Astrocyte of the cerebellum (primary cell): ENCODE results near the gene CFAP74.

ENCODE experiments used
- DNase-seq: peaks from one replicate; pipeline ENCODE4 v3.0.0-alpha.2; 2011; ENCODE audit warnings: low read depth
- H3K4me3 ChIP-seq: 2 replicates; pipeline ENCODE4 v1.5.1; 2011; ENCODE audit warnings: mild to moderate bottlenecking, low read depth, low read length, moderate library complexity
- in situ Hi-C: cut with HindIII; loops from 2 replicates; pipeline ENCODE4 v1.10.0; 2017; ENCODE audit warnings: low sequenced_read_pairs
- TF ChIP-seq, protein P1 (sequence below): IDR thresholded peaks from 2 replicates; pipeline ENCODE4 v1.5.1; 2012; ENCODE audit warnings: low read length, low read depth, moderate library complexity, mild to moderate bottlenecking; ENCODE audit errors: missing control alignments

The CFAP74 gene

DNA sequence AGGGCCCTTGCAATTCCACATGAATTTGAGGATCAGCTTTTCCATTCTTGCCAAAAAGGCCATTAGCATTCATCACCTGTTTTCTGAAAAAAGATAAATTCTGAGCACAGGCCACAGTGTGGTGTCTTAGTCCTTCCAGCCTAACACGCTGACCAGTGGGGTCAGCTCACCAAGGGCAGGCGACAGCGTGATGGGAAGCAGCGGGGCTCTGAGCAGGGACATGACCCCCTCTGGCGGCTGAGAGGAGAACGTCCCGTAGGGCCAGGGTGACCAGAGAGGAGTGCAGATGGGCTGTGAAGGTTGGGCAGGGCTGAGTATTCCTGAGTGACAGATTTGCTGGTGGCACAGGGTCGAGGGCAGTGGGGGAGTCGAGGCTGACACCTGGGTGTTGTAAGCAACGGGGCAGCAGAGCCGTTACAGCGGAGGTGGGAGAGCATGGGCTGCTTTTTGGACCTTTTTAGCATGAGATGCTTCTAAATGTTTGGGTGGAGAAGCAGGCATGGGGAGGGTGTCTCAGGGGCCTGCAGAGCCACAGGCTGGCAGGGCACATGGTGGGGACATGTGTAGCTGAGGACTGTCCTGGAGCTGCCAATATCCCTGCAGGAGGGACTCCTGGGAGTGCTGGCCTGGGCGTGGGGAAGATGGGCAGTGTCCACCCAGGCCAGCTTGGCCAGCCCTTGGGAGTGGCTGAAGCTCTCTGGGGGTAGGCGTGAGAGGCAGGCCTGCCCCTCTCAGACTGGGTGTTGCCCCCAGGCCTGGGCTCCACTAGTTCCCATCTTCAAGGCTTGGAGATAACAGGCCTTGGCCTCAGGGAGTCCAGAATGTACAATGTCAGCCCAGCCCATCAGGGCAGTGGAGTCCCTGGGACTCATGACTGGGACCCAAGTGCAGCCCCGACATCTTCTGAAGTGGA, 97.1 kb downstream of the CFAP74 start:
- TF ChIP-seq, protein P1, sequence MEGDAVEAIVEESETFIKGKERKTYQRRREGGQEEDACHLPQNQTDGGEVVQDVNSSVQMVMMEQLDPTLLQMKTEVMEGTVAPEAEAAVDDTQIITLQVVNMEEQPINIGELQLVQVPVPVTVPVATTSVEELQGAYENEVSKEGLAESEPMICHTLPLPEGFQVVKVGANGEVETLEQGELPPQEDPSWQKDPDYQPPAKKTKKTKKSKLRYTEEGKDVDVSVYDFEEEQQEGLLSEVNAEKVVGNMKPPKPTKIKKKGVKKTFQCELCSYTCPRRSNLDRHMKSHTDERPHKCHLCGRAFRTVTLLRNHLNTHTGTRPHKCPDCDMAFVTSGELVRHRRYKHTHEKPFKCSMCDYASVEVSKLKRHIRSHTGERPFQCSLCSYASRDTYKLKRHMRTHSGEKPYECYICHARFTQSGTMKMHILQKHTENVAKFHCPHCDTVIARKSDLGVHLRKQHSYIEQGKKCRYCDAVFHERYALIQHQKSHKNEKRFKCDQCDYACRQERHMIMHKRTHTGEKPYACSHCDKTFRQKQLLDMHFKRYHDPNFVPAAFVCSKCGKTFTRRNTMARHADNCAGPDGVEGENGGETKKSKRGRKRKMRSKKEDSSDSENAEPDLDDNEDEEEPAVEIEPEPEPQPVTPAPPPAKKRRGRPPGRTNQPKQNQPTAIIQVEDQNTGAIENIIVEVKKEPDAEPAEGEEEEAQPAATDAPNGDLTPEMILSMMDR, result peak; percentile 98
- in situ Hi-C loops, result no loop called here
- peak; percentile 28 for DNase-seq
- H3K4me3 ChIP-seq, result no peak overlapping the region

DNA sequence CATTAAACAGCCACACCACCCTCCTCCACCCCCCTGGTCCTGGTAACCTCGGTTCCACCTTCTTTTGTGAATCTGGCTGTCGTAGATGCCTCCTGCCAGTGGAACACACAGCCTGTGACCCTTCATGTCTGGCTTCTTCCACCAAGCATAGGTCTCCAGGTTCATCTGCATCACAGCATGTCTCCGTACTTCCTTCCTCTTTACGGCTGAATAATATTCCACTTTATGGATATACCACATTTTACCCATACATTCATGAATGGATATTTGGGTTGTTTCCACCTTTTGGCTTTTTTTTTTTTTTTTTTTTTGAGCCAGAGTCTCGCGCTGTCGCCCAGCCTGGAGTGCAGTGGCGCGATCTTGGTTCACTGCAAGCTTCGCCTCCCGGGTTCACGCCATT, 100.4 kb downstream of the CFAP74 start:
- in situ Hi-C loops, result no loop called here
- TF ChIP-seq, protein P1, result no peak
- DNase-seq, result no peak

DNA sequence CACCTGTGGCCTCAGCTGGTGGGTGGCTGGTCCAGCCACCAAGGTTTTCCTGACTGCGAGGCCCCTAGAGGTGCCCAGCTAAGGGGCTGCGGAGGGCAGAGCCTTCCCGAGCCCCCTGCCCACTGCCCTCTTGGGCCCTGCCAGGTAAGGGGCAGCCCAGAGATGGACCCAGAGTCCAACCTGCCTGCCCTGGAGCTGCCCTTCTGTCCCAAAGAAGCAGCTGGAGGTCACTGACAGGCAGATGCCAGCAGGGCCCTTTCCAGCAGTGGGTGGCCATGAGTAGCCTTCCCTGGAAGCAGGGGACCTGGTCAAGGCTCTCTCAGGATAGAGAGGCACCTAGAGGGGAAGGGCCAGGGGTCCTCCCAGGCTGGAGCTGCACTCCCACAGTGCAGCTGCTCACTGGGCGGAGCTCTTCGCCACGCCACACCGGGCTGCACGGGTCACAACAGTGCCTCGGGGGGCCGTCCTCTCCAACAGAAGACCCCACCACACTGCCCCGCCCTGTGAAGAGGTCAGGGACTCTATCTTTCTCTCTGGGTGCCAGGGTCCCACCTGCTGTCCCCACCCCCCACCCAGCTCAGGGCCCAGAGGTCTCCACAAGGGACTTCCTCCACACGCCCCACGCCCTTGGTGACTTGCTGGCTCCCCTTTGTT, 101.8 kb downstream of the CFAP74 start:
- TF ChIP-seq, protein P1, result no peak
- no peak overlapping the region for H3K4me3 ChIP-seq
- DNase-seq, result no peak
- in situ Hi-C loops, result no loop called here

More for the DNA sequence above, 100.4 kb downstream of the CFAP74 start:
- no peak overlapping the region for H3K4me3 ChIP-seq

DNA sequence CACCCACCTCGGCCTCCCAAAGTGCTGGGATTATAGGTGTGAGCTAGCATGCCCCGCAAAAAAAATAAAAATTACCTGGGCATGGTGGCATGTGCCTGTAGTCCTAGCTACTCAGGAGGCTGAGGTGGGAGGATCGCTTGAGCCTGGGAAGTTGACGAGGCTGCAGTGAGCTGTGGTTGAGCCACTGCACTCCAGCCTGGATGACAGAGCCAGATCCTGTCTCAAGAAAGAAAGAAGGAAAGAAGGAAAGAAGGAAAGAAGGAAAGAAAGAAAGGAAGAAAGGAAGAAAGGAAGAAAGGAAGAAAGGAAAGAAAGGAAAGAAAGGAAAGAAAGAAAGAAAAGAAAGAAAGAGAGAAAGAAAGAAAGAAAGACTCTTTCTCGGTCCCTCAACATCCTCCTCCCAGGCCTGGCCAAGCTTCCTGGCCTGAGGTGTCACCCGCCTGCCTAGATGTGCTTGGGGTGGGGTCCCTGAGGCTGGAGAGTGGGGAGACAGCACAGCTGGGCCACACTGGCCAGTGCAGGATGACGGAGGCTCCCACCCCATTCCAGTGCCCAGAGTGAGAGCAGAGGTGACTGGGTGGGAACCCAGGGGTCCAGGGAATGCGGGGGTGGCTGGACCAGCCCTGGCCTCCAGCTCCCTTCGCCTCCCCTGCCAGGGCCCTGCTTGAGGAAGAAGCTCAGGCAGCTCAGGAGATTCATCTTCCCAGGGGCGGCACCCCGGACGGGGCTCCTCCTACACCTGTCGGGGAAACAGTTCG, 102.5 kb downstream of the CFAP74 start:
- no peak overlapping the region for H3K4me3 ChIP-seq
- TF ChIP-seq, protein P1, result no peak
- no peak for DNase-seq
- in situ Hi-C loops, result no loop called here

DNA sequence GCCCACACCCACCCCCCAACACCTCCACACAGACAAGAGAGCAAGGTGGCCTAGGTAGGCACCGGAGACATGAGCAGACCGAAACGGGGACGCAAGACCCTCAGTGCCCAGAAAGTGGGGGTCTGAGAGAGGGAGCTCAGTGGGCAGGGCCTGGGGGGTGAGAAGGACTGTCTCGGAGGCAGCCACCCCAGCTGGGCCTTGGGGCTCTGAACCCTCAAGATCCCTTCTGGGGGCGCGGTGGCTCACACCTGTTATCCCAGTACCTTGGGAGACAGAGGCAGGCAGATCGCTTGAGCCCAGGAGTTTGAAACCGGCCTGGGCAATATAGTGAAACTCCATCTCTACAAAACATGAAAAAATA, 103.6 kb downstream of the CFAP74 start:
- no peak overlapping the region for H3K4me3 ChIP-seq
- in situ Hi-C loops, result no loop called here
- DNase-seq, result no peak
- TF ChIP-seq, protein P1, result no peak

DNA sequence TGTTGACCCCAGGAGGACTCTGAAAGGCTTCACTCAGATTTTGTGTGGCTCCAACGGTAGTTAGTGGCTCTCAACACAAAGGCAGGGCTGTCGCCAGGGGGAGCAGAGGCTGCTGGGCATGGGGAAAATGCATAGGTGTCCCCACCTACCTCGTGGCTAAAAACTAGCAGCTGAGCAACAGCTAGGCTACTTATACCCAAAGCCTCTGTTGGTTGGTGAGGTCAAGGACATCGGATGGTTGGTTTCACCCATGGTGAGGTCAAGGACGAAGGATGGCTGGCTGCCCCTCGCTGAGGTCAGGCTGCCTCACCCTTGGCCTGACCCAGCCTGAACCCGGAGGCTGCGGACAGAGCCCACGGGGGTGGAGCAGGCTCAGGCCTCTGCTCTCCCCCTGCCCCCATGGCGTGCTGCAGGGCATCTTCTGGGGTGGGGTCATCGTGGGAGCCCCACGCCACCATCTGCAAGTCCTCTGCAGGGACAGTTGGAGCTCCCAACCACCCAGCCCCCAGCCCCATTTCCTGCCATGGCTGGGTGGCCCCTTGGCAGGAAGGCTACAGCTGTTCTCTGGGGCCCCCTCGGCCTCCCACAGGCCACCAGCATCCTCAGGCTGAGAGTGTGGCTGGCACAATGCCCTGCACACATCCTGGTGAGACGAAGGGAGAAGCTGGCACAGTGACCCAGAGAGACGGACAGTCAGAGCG, 104.2 kb downstream of the CFAP74 start:
- in situ Hi-C loops, result no loop called here
- no peak overlapping the region for H3K4me3 ChIP-seq
- TF ChIP-seq, protein P1, result no peak
- DNase-seq, result no peak
